GF-D8 (cell line): ENCODE results near the gene FCMR.

Experiments used
- DNase-seq: peaks from one replicate; lab custom pipeline; 2025; lab: John Stamatoyannopoulos, UW

FCMR gene

DNA sequence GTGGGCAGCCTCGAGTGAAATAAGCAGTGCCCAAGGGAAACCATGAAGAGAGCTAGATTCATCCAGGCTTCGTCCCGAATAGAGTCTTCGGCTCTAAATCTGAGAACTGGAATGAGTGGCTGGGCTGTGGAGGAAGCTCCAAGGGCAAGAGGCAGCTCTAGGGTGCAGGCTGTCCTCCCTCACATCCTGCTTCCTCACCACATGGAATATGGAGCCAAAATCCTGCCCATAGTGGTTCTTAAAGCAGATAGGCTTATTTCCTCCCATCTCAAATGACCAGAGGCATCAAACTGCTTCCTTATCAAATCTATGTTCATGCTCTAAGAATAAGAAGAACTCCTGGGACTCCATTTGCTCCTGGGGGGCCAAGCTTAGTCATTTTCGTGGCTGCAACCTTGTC lies 22.0 kb downstream of the FCMR start:
- no peak for DNase-seq

DNA sequence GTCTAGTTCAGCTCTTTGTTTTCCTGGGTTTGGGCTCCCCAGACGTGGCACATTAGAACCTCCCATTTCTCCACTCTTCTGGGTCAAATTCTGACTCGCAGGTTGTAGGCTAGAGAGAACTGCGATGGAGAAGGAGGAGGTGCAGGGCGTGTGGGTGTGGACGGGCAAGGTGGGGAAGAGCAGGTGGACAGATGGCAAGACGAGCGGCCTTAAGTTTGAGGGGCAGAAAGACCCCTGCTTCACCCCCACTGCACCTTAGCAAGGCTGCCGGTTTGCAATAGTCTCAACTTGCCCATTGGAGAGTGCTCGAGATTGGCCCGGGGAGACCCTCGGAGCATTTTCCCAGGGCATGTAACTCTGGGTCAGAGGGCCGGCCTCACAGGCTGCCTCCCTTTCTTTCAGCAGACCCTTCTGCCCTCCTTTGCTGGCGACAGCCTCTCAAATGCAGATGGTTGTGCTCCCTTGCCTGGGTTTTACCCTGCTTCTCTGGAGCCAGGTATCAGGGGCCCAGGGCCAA lies 22.8 kb downstream of the FCMR start:
- no peak for DNase-seq

DNA sequence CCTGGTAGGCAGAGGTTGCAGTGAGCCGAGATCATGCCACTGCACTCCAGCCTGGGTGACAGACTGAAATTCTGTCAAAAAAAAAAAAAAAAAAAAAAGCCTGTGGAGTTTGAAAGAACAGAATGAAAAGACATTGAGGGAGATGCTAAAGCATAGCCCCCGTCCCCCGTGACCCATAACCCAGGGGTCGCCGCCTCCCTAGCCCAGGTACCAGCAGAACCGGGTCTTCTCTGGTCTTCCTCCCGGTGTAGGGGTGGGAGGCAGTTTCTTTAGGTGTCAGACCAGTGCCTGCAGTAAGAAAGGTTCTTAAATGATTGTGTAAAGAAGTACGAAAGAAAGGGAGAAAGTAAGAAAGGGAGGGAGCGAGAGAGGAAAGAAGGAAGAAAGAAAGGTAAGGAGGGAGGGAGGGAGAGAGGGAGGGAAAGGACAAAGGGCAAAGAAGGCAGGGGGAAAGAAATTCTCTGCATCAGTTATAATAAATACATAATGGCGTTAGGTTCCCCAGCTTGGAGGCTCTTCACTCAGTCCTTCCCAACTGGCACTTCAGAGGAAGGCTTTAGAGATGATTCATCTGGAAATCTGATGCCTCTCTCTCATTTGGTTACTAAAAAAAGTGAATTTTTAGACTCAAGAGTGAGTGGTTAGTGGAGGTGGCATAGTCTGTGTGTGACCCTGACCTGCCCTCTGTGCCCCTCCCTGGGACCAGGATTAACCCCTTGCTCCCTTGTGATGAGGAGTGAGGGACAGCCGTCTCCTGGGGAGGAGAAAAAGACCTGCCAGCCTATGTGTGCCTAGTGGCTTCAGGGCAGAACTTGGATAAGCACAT lies 23.4 kb downstream of the FCMR start:
- no peak for DNase-seq

- no peak for DNase-seq
Observed at GRCh38 chr1:206897175-206897574, 24.6 kb downstream of the FCMR start, which contains the start of gene IL24. IL24 (plus strand) TSS chr1:206897443; CDS start chr1:206897833, 390 bp downstream.

DNA sequence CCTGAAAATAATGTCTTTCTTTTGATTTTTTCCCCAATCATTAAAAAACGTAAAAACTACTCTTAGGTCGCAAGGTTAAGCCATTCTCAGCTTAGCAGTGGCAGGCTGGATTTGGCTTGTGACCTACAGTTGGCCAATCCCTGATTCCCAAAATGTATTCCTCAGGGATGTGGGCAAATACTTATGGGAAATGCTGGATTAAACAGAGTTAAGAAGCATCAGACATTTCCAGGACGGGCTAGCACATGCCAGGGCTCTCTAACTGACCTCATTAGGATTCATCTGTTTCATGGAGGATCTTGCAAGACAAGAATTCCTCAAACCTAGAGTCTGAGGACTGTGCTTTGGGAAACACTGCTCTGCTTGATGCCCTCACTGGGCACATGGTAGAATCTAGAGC lies 25.5 kb downstream of the FCMR start:
- DNase-seq = no peak

DNA sequence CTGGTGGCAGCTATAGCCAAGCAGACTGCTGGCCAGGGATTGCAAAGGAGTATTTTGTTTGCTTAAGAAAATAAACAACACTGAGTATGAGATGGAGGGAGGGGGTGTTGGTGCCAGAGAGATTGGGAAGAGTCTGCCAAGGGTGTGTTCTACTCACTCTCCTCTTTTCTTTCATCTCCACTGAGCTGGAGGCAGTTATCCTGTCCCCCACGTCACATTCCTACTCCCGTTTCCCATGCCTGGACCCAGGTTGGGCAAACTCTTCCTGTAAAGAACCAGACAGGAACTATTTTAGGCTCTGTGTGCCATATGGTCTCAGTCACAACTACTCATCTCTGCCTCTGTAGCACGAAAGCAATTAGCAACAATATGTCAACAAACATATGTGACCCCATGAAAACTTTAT lies 25.9 kb downstream of the FCMR start:
- DNase-seq = no peak

- DNase-seq = no peak
Observed at GRCh38 chr1:206895325-206895724, 26.4 kb downstream of the FCMR start.

DNA sequence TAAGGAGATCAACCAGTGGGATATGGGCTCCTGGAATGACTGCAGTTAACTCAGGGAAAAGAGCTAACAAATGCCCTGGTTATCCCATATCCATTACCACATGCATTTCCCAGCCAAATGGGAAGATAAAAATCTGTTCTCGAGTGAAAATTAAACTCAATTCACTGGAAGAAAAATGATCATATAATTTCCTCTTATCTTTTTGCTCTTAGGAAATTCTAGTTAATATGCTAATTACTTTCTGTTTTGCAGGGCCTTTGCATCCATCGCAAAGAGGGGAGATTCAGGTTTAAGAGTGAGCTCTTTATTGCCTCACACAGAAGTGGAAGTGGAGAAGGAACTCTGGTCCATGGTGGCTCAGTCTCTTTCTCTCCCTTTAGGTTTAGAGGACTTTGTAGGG lies 28.4 kb downstream of the FCMR start:
- no peak for DNase-seq

- DNase-seq = no peak
Observed at GRCh38 chr1:206892351-206892984, 29.3 kb downstream of the FCMR start.

- no peak for DNase-seq
Observed at GRCh38 chr1:206891412-206891811, 30.3 kb downstream of the FCMR start.

DNA sequence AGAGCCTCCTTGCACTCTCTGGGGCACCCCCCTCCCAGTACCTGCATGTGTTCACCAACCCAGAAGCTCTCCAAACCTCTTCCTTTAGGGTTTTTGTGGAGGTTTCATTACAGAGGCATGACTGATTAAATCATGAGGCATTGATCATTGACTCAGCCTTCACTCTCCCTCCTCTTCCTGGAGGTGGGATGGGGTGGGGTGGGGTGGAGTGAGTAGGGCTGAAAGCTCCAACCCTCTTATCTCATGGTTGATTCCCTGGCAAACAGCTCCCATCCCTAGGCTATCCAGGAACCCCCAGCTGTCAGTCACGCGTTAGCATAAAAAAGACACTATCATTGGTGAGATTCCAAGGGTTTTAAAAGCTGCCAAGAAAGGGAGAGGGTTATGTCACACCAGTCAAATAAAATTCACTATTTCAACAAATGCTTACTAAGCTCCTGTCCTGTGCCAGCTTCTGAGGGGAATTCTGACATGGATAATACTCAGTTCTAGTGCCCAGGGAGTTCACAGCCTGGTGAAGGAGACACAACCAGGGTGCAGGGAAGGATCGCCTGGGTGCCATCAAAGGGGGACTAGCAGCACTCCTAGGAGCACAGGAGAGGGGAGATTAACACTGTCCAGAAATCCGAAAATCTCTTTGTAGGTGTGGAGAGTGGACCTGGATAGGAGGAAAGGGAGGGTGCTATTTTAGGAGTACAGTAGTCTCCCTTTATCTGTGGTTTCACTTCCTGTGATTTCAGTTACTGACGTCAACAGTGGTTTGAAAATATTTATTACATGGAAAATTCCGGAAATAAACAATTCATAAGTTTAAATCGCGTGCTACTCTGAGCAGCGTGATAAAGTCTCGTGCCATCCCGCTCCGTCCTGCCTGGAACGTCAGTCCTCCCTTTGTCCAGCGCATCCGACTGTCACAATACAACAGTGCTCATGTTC lies 31.3 kb downstream of the FCMR start:
- no peak for DNase-seq

- DNase-seq = no peak
Observed at GRCh38 chr1:206887701-206888100, 34.0 kb downstream of the FCMR start.

DNA sequence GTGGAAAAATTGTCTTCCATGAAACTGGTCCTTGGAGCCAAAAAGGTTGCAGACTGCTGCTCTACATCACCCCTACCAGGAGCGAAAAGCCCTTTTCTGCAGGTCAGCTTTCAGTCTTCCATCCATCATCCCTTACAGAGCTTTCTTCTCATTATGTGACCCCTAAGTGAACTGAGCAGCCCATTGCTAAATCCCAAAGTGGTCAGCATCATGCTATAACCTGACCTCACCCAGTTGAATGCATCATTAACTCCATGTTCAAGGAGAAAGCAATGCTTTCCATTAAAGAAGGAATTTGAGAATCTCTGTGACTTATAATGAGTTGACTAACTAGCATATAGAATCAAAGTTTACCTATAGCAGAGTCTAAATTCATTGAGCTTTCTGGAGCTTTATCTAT lies 34.9 kb downstream of the FCMR start:
- no peak for DNase-seq

- no peak for DNase-seq
Observed at GRCh38 chr1:206885341-206886060, 36.2 kb downstream of the FCMR start.

DNA sequence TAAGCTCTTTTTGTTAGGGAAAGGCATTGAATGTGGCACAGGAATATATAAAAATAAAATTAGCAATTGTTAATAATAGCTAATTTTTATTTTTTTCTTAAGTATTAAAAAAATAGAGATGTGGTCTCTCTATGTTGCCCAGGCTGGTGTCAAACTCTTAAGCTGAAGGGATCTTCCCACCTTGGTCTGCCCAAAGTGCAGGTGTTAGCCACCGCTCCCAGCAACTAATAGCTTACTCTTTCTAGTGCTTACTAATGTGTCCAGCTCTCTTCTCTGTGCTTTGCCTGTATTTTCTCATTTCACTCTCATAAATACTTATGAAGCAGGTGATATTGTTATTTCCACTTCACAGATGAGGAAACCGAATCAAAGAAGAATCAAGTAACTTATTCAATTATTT lies 37.9 kb downstream of the FCMR start:
- no peak for DNase-seq

GRCh38 chr1:206883160-206883559 lies 38.6 kb downstream of the FCMR start:
- no peak for DNase-seq

GRCh38 chr1:206882555-206882954 lies 39.2 kb downstream of the FCMR start:
- no peak for DNase-seq

DNA sequence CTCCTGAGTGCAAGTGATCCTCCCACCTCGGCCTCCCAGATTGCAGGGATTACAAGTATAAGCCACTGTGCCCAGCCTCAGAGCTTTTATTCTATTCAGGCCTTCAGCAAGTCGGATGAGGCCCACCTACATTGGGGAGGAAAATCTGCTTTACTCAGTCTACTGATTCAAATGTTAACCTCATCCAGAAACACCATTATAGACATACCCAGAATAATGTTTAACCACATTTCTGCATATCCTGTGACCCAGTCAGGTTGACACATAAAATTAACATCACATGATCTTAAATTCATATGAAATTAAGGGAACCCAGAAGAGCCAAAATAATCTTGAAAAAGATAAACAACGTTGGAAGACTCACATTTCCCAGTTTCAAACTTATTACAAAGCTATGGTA lies 41.4 kb downstream of the FCMR start:
- no peak for DNase-seq

DNA sequence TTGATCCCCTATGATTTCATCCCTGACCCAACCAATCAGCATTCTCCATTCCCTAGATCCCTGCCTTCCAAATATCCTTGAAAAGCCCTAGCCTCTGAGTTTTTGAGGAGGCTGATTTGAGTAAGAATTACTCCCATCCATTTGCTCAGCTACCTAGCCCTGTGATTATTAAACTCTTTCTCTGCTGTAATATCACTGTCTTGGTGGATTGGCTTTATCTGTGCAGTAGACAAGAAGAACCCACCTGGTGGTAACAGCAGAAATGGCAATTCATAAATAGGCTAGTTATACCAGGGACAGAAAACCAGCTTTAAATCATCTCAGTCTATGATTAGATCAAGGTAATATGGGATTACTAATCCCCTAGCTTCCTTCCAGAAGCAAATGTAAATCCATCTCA lies 43.3 kb downstream of the FCMR start:
- DNase-seq = no peak

GRCh38 chr1:206875752-206876377 lies 45.9 kb downstream of the FCMR start:
- no peak for DNase-seq

GRCh38 chr1:206873603-206874188 lies 48.0 kb downstream of the FCMR start:
- no peak for DNase-seq
